ENCODE results near the gene ZBTB38.

ZBTB38 gene

DNA sequence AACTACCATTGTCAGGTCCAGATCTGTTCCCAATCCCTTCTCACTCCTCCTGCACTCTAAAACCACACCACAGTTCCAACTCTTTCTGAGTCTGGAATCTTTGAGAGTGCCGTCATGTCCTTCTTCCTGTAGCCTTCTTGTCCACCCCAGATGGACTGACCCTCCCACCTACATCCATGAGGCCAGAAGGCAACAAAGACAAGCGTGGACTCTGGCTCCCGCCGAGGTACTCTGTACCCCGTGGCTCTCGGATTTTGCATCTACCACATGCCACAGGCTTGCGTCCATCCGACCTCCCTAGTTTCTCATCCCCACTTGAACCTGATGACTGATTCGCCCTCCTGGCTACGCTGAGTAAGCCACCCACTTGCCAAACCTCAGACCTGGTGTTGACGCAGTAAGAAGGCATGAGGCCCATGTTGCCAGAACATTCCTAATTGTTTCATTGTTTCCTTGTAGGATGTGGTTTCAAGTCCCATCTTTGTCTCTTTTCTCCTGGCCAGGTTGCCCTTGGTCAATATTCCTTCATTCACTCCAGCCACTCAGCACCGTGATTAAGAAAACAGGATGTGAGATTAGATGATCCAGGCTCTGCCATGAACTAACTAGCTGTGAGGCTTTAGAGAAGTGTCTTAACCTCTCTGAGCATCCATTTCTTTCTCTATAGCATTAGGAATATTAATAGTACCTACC lies 1.1 kb upstream of the ZBTB38 start:
- DNase-seq = no peak

- DNase-seq = no peak
Observed at GRCh38 chr3:141368925-141369794, 856 bp downstream of the ZBTB38 start.

- DNase-seq = peak; percentile 65
Observed at GRCh38 chr3:141370065-141370533, 1.8 kb downstream of the ZBTB38 start.

DNA sequence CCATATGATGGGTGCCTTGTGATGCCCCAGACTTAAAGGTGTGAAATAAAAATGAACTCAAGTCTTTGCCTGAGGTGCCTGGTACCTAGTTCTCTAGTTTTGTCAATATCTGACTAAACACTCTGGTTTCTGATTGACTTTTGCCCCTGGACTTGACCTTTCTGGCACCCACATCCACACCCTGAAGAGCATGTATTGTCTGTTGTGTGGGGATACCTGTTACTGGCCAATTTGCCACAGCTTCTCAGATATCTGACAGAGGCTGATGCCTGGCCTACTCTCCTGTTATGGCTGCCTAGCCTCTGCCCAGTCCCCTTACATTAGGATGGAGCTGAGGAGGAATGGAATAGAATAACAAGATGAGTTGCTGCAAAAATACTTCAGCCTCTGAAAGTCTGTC lies 3.6 kb downstream of the ZBTB38 start:
- no peak for DNase-seq

- no peak for DNase-seq
Observed at GRCh38 chr3:141372656-141373055, 4.4 kb downstream of the ZBTB38 start.

- DNase-seq = no peak
Observed at GRCh38 chr3:141373232-141373631, 4.9 kb downstream of the ZBTB38 start.

- DNase-seq = no peak
Observed at GRCh38 chr3:141373768-141374526, 5.6 kb downstream of the ZBTB38 start.

DNA sequence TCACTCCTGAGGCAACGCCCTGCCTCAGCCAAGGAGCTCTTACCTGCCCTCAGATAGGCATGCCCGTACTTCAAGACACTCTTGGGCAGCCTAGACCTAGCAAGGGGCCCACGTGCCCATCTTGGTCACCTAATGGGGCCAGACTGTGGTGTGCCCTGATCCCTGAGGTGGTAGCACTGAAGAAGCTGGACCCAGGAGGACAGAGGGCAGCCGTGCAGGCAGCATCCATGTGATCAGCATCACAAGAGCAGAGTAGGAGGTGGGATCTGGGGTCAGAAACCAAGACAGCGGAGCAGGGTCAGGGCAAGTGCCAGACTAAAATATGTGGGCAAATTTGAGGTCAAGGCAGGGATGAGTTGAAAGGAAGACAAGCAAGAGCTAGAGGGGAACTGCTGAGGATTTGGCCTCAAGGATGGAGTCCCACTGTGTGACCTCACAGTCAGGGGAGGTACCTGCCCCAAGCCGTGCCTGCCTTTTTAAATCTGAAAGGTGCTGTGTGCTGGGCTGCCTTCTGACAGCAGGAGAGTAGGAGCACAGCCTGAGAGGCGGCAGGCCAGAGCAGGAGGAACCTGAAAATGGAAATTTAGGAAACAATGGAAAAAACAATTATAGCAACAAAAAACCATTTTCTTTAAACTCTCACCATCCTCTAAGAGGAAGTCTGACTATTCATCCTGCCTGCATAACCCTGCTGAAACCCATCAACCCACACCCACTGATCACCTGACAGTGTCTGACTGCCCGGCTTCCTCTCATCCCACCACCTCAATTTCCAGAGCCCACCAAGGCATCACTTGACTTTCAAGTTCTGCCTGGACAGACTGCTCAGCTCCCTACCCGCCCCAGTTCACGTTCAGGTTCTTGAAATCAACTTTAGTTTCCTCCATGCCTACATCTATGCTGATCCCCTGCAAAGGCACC lies 7.3 kb downstream of the ZBTB38 start:
- no peak for DNase-seq

- DNase-seq = no peak
Observed at GRCh38 chr3:141377377-141377776, 9.1 kb downstream of the ZBTB38 start.

DNA sequence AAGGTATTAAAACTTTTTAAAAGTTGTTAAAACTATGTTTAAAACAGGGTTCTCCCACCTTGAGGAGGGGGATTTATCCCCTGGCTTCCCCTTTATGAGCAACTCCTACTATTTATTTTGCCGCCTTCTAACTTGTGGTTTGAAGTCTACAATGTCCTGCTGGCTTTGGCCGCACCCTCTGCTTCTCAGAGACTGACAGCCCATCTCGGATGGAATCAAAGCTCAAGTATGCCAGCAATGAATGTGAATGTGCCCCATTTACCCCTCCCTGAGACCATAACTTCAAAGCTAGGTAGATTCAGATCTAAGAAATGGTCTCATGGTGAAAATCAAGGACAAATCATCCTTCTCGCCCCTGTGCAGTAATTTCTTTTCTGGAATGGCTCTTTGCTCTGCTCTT lies 10.3 kb downstream of the ZBTB38 start:
- DNase-seq = no peak

DNA sequence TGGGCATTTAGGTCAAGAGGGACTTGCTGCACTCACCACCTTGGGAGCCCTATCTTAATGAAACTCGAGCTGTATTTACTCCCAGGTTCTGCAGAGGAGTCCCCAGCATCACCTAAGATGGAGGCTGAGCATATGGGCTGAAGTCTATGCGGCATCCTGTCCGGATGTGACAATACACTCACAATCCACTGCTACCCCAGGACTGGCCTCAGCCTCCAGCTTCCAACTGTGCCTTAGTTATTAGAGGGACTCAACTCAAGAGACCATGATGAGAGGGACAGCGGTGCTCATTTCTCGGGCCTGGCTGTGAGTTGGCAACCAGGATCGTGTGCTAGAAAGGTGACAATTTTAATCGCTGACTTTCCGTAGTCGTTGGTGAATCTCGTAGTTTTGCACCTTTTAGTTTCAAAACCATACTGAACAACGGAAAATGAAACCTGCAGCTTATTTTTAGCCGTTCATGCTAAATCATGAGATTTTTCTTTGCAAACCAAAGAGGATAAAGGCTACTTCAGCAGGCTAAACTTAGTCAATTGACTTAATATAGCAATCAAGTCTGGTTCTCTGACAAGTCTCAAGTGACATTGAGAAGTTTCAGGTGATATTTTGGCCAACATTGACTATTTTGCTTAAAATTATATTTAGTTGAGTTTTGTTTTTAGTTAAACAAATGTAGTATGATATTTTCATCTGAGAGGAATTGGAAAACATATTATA lies 11.1 kb downstream of the ZBTB38 start:
- peak; percentile 39 for DNase-seq

DNA sequence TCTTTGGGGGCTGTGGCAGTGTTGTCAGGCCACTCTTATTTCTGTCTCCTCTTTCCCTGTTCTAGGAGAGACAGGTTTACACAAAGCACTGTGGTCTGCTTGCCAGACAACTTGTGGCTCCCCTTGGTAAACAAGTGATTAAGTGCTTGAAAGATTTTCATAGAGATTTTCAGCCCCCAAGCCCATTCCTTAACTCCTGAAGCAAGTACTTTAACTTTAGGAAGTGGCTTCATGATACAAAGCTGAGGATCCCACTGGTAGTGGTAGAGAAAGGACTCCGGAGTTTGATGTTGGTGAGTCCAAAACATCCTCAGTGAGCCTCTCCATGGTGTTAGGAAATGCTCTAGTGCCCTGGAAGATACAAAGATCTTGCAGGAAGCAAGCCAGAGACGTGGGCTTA lies 12.0 kb downstream of the ZBTB38 start:
- no peak for DNase-seq

DNA sequence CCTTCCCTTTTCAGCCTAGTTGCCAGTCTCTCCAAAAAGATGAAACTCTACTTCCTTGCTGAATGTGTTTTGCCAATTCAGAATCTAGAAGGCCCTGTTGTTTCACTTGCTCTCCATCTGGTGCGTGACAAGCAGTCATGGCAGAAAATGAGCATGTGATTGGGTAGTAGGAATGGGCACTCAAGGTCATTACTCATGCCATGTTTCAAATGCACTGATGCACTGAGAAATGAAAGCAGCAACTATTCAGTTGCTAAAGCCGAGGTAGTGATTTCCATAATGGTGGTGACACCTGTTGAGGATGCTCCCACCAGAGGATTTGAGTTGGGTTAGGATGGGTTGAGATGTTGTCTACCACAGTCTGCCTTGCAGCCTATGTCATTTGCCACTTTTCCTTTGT lies 12.7 kb downstream of the ZBTB38 start:
- no peak for DNase-seq

GRCh38 chr3:141382571-141382970 lies 14.3 kb downstream of the ZBTB38 start:
- DNase-seq = no peak

DNA sequence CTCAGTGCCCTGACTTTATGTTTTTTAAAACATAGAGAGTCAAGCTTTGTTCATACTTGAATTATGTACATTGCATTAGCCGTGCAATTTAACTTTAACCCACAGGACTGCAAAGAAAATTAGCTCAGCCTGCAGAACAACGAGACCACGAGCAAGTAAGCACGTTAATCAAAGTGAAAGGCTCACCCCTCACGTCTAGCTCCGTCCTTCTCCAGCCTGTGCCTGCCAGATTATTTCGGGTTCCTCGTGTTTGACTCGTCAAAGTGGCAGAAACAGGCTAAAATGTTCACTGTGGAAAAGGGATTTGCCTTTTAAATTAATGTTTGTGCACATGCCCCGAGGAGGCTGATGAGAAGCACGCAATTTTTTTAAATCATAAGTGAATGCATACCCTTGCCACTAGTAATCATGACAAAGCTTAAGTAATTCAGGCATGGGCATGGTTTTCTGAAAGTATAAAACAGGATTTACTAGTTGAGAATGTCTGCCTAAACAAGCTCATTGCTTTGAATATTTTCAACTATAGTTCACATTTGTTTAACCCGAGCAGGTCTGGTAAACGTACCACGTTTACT lies 15.3 kb downstream of the ZBTB38 start:
- DNase-seq = no peak

DNA sequence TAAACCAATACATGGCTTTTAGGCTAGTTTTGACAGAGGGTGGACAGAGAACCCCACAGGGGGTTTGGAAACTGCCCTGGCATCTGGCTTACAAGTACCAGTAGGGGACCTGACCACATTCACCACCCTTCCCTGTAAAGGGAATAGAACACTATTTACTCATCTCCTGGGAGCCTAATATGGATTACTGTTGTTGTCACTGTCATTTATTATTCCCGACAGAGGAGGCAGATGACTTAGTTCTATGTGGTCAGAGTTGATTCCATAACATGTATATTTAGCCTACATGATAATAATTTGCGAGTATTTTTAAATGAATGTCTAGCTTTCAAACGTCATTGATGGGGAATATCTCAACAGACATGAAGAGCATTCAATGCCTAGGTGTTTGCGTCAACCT lies 15.9 kb downstream of the ZBTB38 start:
- no peak for DNase-seq

GRCh38 chr3:141384575-141384974 lies 16.3 kb downstream of the ZBTB38 start:
- no peak for DNase-seq

DNA sequence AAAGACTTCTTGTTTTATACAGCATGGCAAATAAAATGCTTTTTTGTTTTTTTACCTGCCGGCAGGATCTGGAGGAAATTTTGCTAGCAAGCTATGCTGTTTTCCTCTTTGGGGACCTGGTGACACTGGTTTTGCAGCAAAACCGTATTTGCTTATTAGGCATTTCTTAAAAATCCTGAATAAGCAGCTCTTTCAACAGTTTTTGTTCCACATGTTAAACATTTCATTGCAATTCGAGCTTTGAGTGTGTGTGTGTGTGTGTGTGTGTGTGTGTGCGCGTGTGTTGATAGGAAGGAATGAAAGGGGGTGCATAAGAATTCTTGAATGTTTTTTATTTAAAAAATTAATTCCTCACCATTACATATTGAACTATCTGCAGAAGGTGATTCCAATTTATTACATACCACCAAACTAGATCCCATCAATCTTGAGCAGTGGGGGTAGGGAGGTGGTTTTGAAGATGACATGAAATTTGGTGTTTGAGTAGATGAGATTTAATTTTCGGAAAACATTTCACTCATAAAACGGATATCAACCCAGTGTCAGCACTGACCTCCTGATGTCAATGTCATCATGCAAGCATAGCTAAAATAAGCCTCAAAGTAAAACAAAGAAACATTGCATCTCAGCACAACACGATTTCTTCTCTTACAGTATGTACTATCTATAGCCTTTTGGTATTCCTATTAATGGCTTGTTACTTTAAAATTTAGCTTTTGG lies 17.3 kb downstream of the ZBTB38 start:
- no peak for DNase-seq

DNA sequence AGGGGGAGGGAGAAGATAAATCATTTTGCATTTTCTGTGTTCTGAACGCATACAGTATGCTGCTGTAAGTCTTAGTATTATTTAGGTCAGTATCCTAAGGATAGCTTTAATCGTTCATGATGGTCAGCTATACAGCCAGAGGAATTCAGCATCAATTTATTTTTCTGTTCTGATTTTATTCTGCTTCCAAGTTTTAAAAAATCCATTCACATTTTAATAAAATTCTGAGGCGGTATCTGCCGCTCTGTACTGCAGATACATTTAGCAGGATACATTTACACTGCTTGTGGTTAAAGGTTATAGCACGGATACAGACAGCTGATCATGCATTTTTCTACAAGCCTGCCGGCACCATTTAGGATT lies 17.8 kb downstream of the ZBTB38 start:
- no peak for DNase-seq

GRCh38 chr3:141386611-141387111 lies 18.4 kb downstream of the ZBTB38 start:
- DNase-seq = no peak

- no peak for DNase-seq
Observed at GRCh38 chr3:141387516-141387915, 19.2 kb downstream of the ZBTB38 start.

Data from stimulated activated CD4-positive, alpha-beta T cell treated with anti-CD3 and anti-CD28 coated beads, Interleukin-1b, Interleukin-23, amount 100 ng/mL, for 48 hours (primary cell).